SK-N-DZ (cell line): ENCODE results near the gene LRRC17.

Source experiments
- DNase-seq: peaks from one replicate; pipeline ENCODE4 v3.0.0-alpha.2; 2015; ENCODE audit warnings: low spot score

The LRRC17 gene

GRCh38 chr7:102988631-102989560 lies 76.1 kb downstream of the LRRC17 start:
- no peak for DNase-seq

GRCh38 chr7:102990642-102991041 lies 77.8 kb downstream of the LRRC17 start:
- DNase-seq, result no peak

GRCh38 chr7:102991077-102991539 lies 78.3 kb downstream of the LRRC17 start:
- DNase-seq, result no peak

- DNase-seq, result peak; percentile 21
These were observed 78.9 kb downstream of the LRRC17 start for GRCh38 chr7:102991540-102992214.

- DNase-seq, result no peak
These were observed 79.7 kb downstream of the LRRC17 start for GRCh38 chr7:102992509-102992937.

- DNase-seq, result peak; percentile 60
These were observed 80.3 kb downstream of the LRRC17 start for GRCh38 chr7:102992938-102993717.

GRCh38 chr7:102993718-102994029 lies 80.9 kb downstream of the LRRC17 start:
- no peak for DNase-seq

- no peak for DNase-seq
These were observed 81.8 kb downstream of the LRRC17 start for GRCh38 chr7:102994567-102994966.
